HepG2 (cell line): ENCODE measurements around the gene DNPH1. TPM values are rescaled to one million over a fixed set of nuclear protein-coding genes. Genes with fewer than 3 reads are reported as not detected.

ENCODE experiments used
- ATAC-seq: fragments of 200-7000 bp; cut with Tn5 transposase; 3 replicates; pipeline ENCODE4 v1.9.1; 2020; ENCODE audit warnings: mild to moderate bottlenecking, moderate library complexity
- BruUV-seq: library from RNA; stranded (reverse); fragments of 400-500 nt; replicated peaks from 2 replicates; lab custom pipeline; 2021; lab: Mats Ljungman, UMichigan
- CTCF ChIA-PET: fragments of 300-600 bp; formaldehyde crosslinking; extraction: SDS; loops from one replicate; lab custom pipeline; 2021; ENCODE audit warnings: low total read pairs, inconsistent platforms, low intra/inter-chr PET ratio; lab: Yijun Ruan, JAX
- POLR2A ChIA-PET: fragments of 350-600 bp; sonication (Branson Sonifier 250); formaldehyde crosslinking; loops from one replicate; lab custom pipeline; 2020; ENCODE audit warnings: antibody characterized with exemption, inconsistent platforms; lab: Yijun Ruan, JAX
- DNase-seq: peaks from one replicate; pipeline ENCODE4 v3.0.0-alpha.2; 2015; ENCODE audit warnings: low spot score
- FAIRE-seq: peaks from 3 replicates; lab custom pipeline; 2011; peaks lifted over from hg19 to GRCh38; lab: Jason Lieb, UNC
- H2AFZ ChIP-seq: one replicate; pipeline ENCODE4 v1.6.1; 2011; ENCODE audit warnings: low read length, inconsistent platforms
- H3K27ac ChIP-seq: fragments of 300-600 bp; 3 replicates; pipeline ENCODE4 v1.8.0; 2011; ENCODE audit warnings: mixed run types, mild to moderate bottlenecking, mixed read lengths, low read length, inconsistent platforms; ENCODE audit not compliant: insufficient read depth; ENCODE audit errors: extremely low read length
- H3K27me3 ChIP-seq, 2 experiments: fragments of 200-600 bp in 1 of 2; 2 replicates in 1 of 2; 3 replicates in 1 of 2; pipeline versions ENCODE4 v1.6.0 to v1.8.0; 2011; ENCODE audit warnings: low read length in 2 of 2, mild to moderate bottlenecking in 2 of 2, moderate library complexity in 2 of 2, inconsistent platforms in 1 of 2; ENCODE audit not compliant: insufficient read depth in 2 of 2, control insufficient read depth in 1 of 2
- H3K36me3 ChIP-seq, 2 experiments: fragments of 200-600 bp in 1 of 2; replicated peaks in 1 of 2; 2 replicates in 1 of 2; 3 replicates in 1 of 2; pipeline versions ENCODE4 v1.5.1 to v1.8.0; 2011; ENCODE audit warnings: low read length in 2 of 2, inconsistent platforms in 1 of 2; ENCODE audit not compliant: insufficient read depth in 2 of 2, control insufficient read depth in 1 of 2
- H3K4me1 ChIP-seq: 2 replicates; pipeline ENCODE4 v1.5.1; 2012; ENCODE audit warnings: low read length, inconsistent platforms; ENCODE audit not compliant: insufficient read depth
- H3K4me2 ChIP-seq: 2 replicates; pipeline ENCODE4 v1.6.0; 2011; ENCODE audit warnings: low read depth, low read length, inconsistent platforms
- H3K4me3 ChIP-seq, 3 experiments: fragments of 200-600 bp in 1 of 3; sonication (generic), shearing (Covaris generic) in 1 of 3; replicated peaks in 1 of 3; 2 replicates each; pipeline ENCODE4 v1.5.1; 2011 to 2016; ENCODE audit warnings: low read length in 3 of 3, inconsistent platforms in 2 of 3, low read depth in 2 of 3, mild to moderate bottlenecking in 2 of 3, control low read depth in 1 of 3, mixed read lengths in 1 of 3; ENCODE audit not compliant: insufficient read depth in 1 of 3
- H3K79me2 ChIP-seq: one replicate; pipeline ENCODE4 v1.6.1; 2011; ENCODE audit warnings: low read length, inconsistent platforms; ENCODE audit not compliant: insufficient read depth
- H3K9ac ChIP-seq: 2 replicates; pipeline ENCODE4 v1.6.0; 2011; ENCODE audit warnings: mild to moderate bottlenecking, low read depth, low read length, inconsistent platforms; ENCODE audit not compliant: insufficient read depth
- H3K9me3 ChIP-seq: 2 replicates; pipeline ENCODE4 v1.5.1; 2012; ENCODE audit warnings: mild to moderate bottlenecking, low read length
- H4K20me1 ChIP-seq: 2 replicates; pipeline ENCODE4 v1.6.0; 2011; ENCODE audit warnings: inconsistent platforms, mild to moderate bottlenecking, low read length, moderate library complexity; ENCODE audit not compliant: insufficient read depth
- DNMT1 ChIP-seq: sonication (generic); formaldehyde crosslinking; IDR thresholded peaks from 2 replicates; pipeline ENCODE4 v1.5.1; 2020; ENCODE audit warnings: mild to moderate bottlenecking, missing genetic modification reagents
- HOXA5 ChIP-seq: sonication (generic); formaldehyde crosslinking; IDR thresholded peaks from 2 replicates; pipeline ENCODE4 v1.4.0; 2020; ENCODE audit warnings: missing genetic modification reagents
- SAFB2 ChIP-seq: sonication (generic); formaldehyde crosslinking; IDR thresholded peaks from 2 replicates; pipeline ENCODE4 v1.5.1; 2020; ENCODE audit warnings: missing genetic modification reagents, low read depth, mild to moderate bottlenecking, borderline replicate concordance
- ZBTB38 ChIP-seq: sonication (generic); formaldehyde crosslinking; IDR thresholded peaks from 2 replicates; pipeline ENCODE4 v1.5.1; 2020; ENCODE audit warnings: mild to moderate bottlenecking, missing genetic modification reagents
- ZMYM3 ChIP-seq: sonication (generic); formaldehyde crosslinking; IDR thresholded peaks from 2 replicates; pipeline ENCODE4 v1.5.1; 2020; ENCODE audit warnings: mild to moderate bottlenecking, missing genetic modification reagents
- ZNF326 ChIP-seq: sonication (generic); formaldehyde crosslinking; IDR thresholded peaks from 2 replicates; pipeline ENCODE4 v1.4.0; 2020; ENCODE audit warnings: missing genetic modification reagents, borderline replicate concordance
- ZNF512B ChIP-seq: sonication (generic); formaldehyde crosslinking; IDR thresholded peaks from 2 replicates; pipeline ENCODE4 v1.5.1; 2020; ENCODE audit warnings: missing genetic modification reagents, mild to moderate bottlenecking, borderline replicate concordance
- ZNF777 ChIP-seq: sonication (generic); formaldehyde crosslinking; IDR thresholded peaks from 2 replicates; pipeline ENCODE4 v1.4.0; 2020; ENCODE audit warnings: missing genetic modification reagents
- WGBS: methylation state at CpG from one replicate; pipeline ENCODE4 v1.1.6; 2017; ENCODE audit warnings: low lambda C conversion rate; 5-methylcytosine and 5-hydroxymethylcytosine counted together
- in situ Hi-C: cut with HindIII; loops from 2 replicates; pipeline ENCODE4 v1.10.0; 2017; ENCODE audit warnings: low pct_unique_long_range_greater_than_20kb; ENCODE audit not compliant: extremely low pct_ligation_motif_present
- intact Hi-C: fragments of 100-400 bp; cut with micrococcal nuclease; formaldehyde crosslinking; loops from one replicate; pipeline ENCODE4 v1.10.0; 2022; ENCODE audit not compliant: unreplicated experiment
- polyA plus RNA-seq, 8 experiments: library from polyadenylated mRNA; depleted of rRNA in 3 of 8; stranded (reverse) in 7 of 8; unstranded in 1 of 8; fragments of >200 nt; fragmentation: Illumina TruSeq in 4 of 8; extraction: Trizol in 4 of 8; gene quantifications; 2 replicates each; pipeline versions ENCODE4 v1.2.1 to v1.2.3, GENCODE V29; 2011 to 2016; ENCODE audit warnings: low read depth in 4 of 8, missing spikeins in 1 of 8, mixed read lengths in 1 of 8; ENCODE audit not compliant: insufficient read depth in 1 of 8
- total RNA-seq, 5 experiments: library from RNA; depleted of rRNA; stranded (reverse); fragments of >200 nt; fragmentation: Illumina TruSeq; extraction: Trizol; gene quantifications; 2 replicates each; pipeline ENCODE4 v1.2.3, GENCODE V29; 2016; ENCODE audit warnings: low read depth in 1 of 5
- TF ChIP-seq, protein P1 (sequence below), 2 experiments: IDR thresholded peaks; 2 replicates each; pipeline ENCODE4 v1.6.1; 2011 to 2012; ENCODE audit warnings: low read length in 2 of 2, borderline replicate concordance in 1 of 2, low read depth in 1 of 2, mild to moderate bottlenecking in 1 of 2, moderate library complexity in 1 of 2
- TF ChIP-seq, protein P2 (sequence below): sonication (generic); formaldehyde crosslinking; IDR thresholded peaks from 2 replicates; pipeline ENCODE4 v1.5.1; 2020; ENCODE audit warnings: mild to moderate bottlenecking, missing genetic modification reagents, borderline replicate concordance

DNPH1 gene
- total and polyA plus RNA-seq, 2 of the 13 experiments (the other 11 are each of a cell fraction or from before 2014, with no cell fraction given) = 56.5 to 75.1 TPM

GRCh38 chr6:43271103-43271815 is 42.0 kb upstream of the DNPH1 start:
- H3K9me3 ChIP-seq = no peaks in the 10 kb centered on the region
- peaks cover 96% of the 10 kb centered on the region for H3K4me1 ChIP-seq
- H3K4me3 ChIP-seq = peak overlapping the region in 1 of 3 experiments; percentile 53; a peak in 2 of 6 replicates
- in situ Hi-C loops (no loop called here), intact Hi-C loops (no loop called here)
- H3K79me2 ChIP-seq = peaks cover 7% of the 10 kb centered on the region
- FAIRE-seq (no peak), DNase-seq (no peak), ATAC-seq (no peak)
- H3K4me2 ChIP-seq = peak overlapping the region; percentile 82
- H3K36me3 ChIP-seq = no peaks in the 10 kb centered on the region
- no peaks in the 10 kb centered on the region for H4K20me1 ChIP-seq
- CTCF ChIA-PET = no interaction called here
- H3K27ac ChIP-seq = peak overlapping the region; percentile 91
- 90% methylated on average over 8 of the region's 8 CpGs for WGBS
- POLR2A ChIA-PET = interaction anchor here (2.2 to 20.0 kb wide), 4 partner anchors 8 to 98 kb away, joined by 5 to 314 read pairs (median 72); partner anchors contain the start of genes SLC22A7 and ZNF318
- H3K27me3 ChIP-seq = no peaks in the 10 kb centered on the region
- H3K9ac ChIP-seq = peak overlapping the region; percentile 67
- H2AFZ ChIP-seq = no peak overlapping the region
- no TSS peak for BruUV-seq
- 0 out of 2 replicates have a peak, but pooled peaks have one; percentile 80 for TF ChIP-seq ZNF326
- TF ChIP-seq ZNF512B (CRISPR knock-in tag) = peak; percentile 73; the same call in 1 of the 2 replicates
- TF ChIP-seq HOXA5 (CRISPR knock-in tag) = no peak
- 0 out of 2 replicates have a peak, but pooled peaks have one; percentile 44 for TF ChIP-seq DNMT1 (CRISPR knock-in tag)
- peak; percentile 89; the same call in 1 of the 2 replicates for TF ChIP-seq ZBTB38 (CRISPR knock-in tag)
- TF ChIP-seq SAFB2 (CRISPR knock-in tag) = 0 out of 2 replicates have a peak, but pooled peaks have one; percentile 15
- TF ChIP-seq, protein P1, sequence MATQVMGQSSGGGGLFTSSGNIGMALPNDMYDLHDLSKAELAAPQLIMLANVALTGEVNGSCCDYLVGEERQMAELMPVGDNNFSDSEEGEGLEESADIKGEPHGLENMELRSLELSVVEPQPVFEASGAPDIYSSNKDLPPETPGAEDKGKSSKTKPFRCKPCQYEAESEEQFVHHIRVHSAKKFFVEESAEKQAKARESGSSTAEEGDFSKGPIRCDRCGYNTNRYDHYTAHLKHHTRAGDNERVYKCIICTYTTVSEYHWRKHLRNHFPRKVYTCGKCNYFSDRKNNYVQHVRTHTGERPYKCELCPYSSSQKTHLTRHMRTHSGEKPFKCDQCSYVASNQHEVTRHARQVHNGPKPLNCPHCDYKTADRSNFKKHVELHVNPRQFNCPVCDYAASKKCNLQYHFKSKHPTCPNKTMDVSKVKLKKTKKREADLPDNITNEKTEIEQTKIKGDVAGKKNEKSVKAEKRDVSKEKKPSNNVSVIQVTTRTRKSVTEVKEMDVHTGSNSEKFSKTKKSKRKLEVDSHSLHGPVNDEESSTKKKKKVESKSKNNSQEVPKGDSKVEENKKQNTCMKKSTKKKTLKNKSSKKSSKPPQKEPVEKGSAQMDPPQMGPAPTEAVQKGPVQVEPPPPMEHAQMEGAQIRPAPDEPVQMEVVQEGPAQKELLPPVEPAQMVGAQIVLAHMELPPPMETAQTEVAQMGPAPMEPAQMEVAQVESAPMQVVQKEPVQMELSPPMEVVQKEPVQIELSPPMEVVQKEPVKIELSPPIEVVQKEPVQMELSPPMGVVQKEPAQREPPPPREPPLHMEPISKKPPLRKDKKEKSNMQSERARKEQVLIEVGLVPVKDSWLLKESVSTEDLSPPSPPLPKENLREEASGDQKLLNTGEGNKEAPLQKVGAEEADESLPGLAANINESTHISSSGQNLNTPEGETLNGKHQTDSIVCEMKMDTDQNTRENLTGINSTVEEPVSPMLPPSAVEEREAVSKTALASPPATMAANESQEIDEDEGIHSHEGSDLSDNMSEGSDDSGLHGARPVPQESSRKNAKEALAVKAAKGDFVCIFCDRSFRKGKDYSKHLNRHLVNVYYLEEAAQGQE (IDR thresholded peaks at IDR 0.05; ENCODE audit: borderline replicate concordance in 1 of 2, low read depth in 1 of 2, low read length in 2 of 2) = no peak
- TF ChIP-seq ZMYM3 (CRISPR knock-in tag) = peak; percentile 89; the same call in 1 of the 2 replicates
- TF ChIP-seq, protein P2, sequence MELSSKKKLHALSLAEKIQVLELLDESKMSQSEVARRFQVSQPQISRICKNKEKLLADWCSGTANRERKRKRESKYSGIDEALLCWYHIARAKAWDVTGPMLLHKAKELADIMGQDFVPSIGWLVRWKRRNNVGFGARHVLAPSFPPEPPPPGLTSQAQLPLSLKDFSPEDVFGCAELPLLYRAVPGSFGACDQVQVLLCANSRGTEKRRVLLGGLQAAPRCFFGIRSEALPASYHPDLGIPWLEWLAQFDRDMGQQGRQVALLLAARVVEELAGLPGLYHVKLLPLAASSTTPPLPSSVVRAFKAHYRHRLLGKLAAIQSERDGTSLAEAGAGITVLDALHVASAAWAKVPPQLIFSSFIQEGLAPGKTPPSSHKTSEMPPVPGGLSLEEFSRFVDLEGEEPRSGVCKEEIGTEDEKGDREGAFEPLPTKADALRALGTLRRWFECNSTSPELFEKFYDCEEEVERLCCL (CRISPR knock-in tag) = 0 out of 2 replicates have a peak, but pooled peaks have one; percentile 88
- TF ChIP-seq ZNF777 (CRISPR knock-in tag) = no peak
